Activated naive CD8-positive, alpha-beta T cell (primary cell): ENCODE data around the gene AMPD3.

ENCODE experiments used
- H3K27ac Mint-ChIP-seq: one replicate; pipeline ENCODE4 v1.8.0; 2021; ENCODE audit warnings: mixed read lengths
- H3K27me3 Mint-ChIP-seq: one replicate; pipeline ENCODE4 v1.8.0; 2021; ENCODE audit warnings: mixed read lengths
- H3K36me3 Mint-ChIP-seq: one replicate; pipeline ENCODE4 v1.8.0; 2021; ENCODE audit warnings: mixed read lengths
- H3K4me1 Mint-ChIP-seq: one replicate; pipeline ENCODE4 v1.8.0; 2021; ENCODE audit warnings: low read depth, mixed read lengths
- H3K4me3 Mint-ChIP-seq: one replicate; pipeline ENCODE4 v1.8.0; 2021; ENCODE audit warnings: mild to moderate bottlenecking, mixed read lengths
- H3K9me3 Mint-ChIP-seq: one replicate; pipeline ENCODE4 v1.8.0; 2021; ENCODE audit warnings: low read depth, mixed read lengths

AMPD3 gene

DNA sequence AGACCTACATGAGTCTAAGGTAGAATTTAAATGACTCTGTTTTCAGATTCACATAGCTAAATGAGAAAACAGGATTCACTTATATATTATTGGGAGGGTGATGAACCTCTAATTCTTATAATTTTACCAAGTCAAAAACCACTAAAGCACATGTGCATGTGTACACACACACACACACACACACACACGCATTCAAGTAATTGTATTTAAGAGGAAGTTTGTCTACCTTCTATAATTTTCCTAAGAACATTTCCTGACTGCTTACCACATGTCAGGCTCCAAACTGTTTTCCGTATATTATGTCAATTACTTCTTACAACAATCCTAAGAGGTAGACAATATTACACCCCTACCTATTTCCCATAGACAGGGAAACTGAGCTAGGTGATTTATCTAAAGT is 79.3 kb downstream of the AMPD3 start:
- no peak overlapping the region for H3K4me3 Mint-ChIP-seq
- H3K27ac Mint-ChIP-seq: peak overlapping the region; percentile 50
- H3K36me3 Mint-ChIP-seq: peaks cover 6% of the 10 kb centered on the region
- peaks cover 18% of the 10 kb centered on the region for H3K4me1 Mint-ChIP-seq
- H3K9me3 Mint-ChIP-seq: no peaks in the 10 kb centered on the region
- no peaks in the 10 kb centered on the region for H3K27me3 Mint-ChIP-seq

DNA sequence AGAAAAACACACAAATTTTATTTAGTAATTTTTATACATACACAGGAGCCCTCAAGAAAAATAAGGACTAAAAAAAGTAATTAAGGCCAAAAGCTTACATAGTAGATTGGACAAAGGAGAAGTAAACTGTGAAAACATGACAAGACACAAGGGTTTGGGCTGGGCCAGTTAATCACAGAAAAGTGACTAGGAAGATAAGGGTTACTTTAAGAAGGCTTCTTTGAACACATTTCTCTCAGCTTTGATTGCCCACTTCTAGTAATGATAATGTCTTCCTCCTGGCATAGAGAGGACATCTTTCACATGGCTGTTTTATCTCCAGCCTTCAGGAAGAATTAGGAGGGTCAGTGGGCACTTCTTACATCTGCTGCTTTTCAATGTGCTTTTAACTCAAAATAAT is 82.5 kb downstream of the AMPD3 start:
- no peaks in the 10 kb centered on the region for H3K27me3 Mint-ChIP-seq
- no peaks in the 10 kb centered on the region for H3K9me3 Mint-ChIP-seq
- peaks cover 6% of the 10 kb centered on the region for H3K36me3 Mint-ChIP-seq
- H3K4me1 Mint-ChIP-seq: peaks cover 33% of the 10 kb centered on the region
- no peak overlapping the region for H3K27ac Mint-ChIP-seq
- H3K4me3 Mint-ChIP-seq: no peak overlapping the region

DNA sequence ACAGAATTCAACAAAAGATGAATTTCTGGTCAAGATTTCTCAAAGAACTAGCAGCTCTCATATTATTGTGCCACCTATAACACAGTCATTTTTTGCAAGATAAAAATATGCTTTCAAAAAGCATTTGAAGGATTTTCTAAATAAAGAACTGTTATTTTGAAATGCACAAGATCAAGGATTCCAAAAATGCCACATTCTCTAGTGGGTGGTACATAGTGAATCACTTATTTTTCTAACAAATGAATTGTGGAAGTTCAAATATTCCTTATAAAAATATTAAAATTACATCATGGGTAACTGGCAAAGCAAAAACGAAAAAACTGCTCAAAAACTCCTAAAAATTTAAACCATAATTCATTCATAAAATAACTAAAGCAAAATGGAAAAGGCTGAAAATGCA is 83.9 kb downstream of the AMPD3 start:
- no peaks in the 10 kb centered on the region for H3K27me3 Mint-ChIP-seq
- no peaks in the 10 kb centered on the region for H3K9me3 Mint-ChIP-seq
- H3K4me3 Mint-ChIP-seq: peak overlapping the region; percentile 2
- peaks cover 33% of the 10 kb centered on the region for H3K4me1 Mint-ChIP-seq
- H3K36me3 Mint-ChIP-seq: peaks cover 1% of the 10 kb centered on the region
- no peak overlapping the region for H3K27ac Mint-ChIP-seq

DNA sequence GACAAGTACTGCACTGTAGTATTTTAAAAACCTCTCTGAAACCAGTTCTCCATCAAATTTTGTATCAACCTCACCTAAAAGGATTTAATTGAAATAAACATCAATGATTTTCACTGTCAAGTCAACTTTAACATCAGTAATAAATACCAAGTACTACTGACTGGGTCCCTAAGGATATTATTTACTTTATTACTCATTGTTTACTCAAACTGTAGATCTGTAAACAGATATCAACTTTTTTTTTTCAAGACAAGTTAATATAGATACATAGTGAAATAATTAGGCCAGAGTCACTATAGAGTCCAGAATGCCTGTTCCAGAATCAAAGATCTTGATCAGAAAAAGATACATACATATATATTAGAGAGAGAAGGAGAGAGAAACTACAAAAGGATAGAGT is 84.3 kb downstream of the AMPD3 start:
- no peaks in the 10 kb centered on the region for H3K27me3 Mint-ChIP-seq
- peak overlapping the region; percentile 91 for H3K4me3 Mint-ChIP-seq
- no peaks in the 10 kb centered on the region for H3K9me3 Mint-ChIP-seq
- H3K36me3 Mint-ChIP-seq: no peaks in the 10 kb centered on the region
- H3K4me1 Mint-ChIP-seq: peaks cover 33% of the 10 kb centered on the region
- H3K27ac Mint-ChIP-seq: no peak overlapping the region

DNA sequence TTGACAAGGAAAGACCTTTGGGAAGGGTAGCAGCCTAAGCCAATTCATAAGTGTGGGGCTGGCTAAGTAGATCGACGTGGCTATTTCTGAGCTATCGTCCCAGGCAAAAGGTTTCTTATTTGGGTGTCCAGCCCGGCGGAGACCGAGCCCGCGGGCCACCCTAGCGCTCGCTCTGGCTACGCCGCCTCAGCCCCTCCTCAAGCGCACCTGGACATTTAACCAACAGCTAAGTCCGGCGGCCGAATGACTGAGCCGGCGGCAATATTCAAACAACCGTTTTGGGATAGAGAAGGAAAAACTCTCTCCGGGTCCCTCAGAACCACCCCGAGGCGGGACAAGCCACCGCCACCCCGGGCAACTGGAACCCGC is 85.5 kb downstream of the AMPD3 start:
- Mint-ChIP-seq H3K9me3 (no peaks in the 10 kb centered on the region), H3K27me3 (no peaks in the 10 kb centered on the region), H3K36me3 (no peaks in the 10 kb centered on the region), H3K4me1 (peaks cover 33% of the 10 kb centered on the region), H3K4me3 (peak overlapping the region; percentile 91), H3K27ac (peak overlapping the region; percentile 70)

DNA sequence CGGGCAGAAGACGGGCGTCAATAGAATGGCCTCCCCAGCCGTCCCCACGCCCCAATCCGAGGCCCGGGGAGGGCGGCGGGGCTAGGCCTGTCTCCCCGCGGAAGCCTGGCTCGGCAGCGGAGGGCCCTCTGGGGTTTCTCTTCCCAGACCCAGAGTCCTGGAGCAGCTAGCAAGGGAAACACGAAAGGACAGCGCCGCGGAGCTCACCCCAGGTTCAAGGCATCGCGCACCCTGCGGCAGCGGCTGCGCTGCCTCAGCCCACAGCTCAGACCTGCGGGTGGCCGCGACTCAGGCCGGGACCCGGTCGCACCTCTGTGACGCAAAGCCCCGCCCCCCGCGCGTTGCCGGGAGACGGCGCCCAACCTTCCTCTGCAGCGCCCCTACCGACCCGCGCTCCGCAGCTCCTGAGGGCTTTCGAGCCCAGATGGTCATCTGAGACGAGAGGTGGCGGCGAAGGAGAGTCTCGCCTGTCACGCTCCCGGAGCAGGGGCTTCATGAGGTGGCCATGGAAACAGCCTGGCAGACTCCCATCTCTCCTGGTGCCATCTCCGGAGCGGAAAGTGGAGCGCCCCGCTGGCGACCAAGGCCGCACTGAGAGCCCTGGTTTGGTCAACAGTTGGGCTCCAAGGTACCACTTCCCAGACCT is 86.0 kb downstream of the AMPD3 start, which contains the start of gene RNF141:
Gene RNF141, minus strand, starts transcription at position 273 of the 646 bp plus-strand sequence. CDS start 7,029 bp downstream, outside the sequence.
- no peaks in the 10 kb centered on the region for H3K9me3 Mint-ChIP-seq
- H3K27me3 Mint-ChIP-seq: no peaks in the 10 kb centered on the region
- H3K4me3 Mint-ChIP-seq: peak within 1 kb of the TSS; percentile 91
- H3K36me3 Mint-ChIP-seq: no peaks in the 10 kb centered on the region
- H3K27ac Mint-ChIP-seq: peak within 1 kb of the TSS; percentile 70
- H3K4me1 Mint-ChIP-seq: peaks cover 29% of the 10 kb centered on the region

DNA sequence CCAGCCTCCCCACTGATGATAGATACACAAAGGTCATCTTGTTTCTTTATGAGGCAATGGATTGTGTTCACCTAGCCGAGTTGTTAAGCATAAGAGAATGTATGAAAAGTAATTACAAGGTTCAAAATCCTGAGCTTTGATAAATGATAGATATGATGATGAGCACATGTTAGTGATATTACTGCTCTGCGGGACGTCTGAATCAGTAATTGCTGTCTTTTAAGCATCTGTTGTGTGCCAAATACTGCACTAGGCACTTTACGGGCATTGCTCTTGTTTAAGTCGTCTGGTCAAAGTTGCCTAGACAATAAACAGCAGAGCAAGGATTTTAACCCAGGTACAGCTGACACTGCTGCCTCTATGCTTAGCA is 86.5 kb downstream of the AMPD3 start:
- no peaks in the 10 kb centered on the region for H3K36me3 Mint-ChIP-seq
- peak overlapping the region; percentile 91 for H3K4me3 Mint-ChIP-seq
- peak overlapping the region; percentile 41 for H3K27ac Mint-ChIP-seq
- peaks cover 26% of the 10 kb centered on the region for H3K4me1 Mint-ChIP-seq
- no peaks in the 10 kb centered on the region for H3K27me3 Mint-ChIP-seq
- H3K9me3 Mint-ChIP-seq: no peaks in the 10 kb centered on the region

DNA sequence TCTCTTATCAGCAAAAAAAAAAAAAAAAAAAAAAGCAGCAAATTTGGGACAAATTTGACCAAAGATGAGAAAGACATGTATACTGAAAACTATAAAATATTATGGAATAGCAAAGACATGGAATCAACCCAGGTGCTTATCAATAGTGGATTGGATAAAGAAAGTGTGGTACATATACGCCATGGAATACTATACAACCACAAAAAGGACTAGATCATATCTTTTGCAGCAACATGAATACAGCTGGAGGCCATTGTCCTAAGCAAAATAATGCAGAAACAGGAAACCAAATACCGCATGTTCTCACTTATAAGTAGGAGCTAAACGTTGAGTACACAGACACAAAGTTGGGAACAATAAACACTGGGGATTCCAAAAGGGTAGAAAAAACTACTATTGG is 87.7 kb downstream of the AMPD3 start:
- Mint-ChIP-seq H3K4me3 (no peak overlapping the region), H3K9me3 (no peaks in the 10 kb centered on the region), H3K36me3 (no peaks in the 10 kb centered on the region), H3K27ac (no peak overlapping the region), H3K4me1 (peaks cover 21% of the 10 kb centered on the region), H3K27me3 (no peaks in the 10 kb centered on the region)

DNA sequence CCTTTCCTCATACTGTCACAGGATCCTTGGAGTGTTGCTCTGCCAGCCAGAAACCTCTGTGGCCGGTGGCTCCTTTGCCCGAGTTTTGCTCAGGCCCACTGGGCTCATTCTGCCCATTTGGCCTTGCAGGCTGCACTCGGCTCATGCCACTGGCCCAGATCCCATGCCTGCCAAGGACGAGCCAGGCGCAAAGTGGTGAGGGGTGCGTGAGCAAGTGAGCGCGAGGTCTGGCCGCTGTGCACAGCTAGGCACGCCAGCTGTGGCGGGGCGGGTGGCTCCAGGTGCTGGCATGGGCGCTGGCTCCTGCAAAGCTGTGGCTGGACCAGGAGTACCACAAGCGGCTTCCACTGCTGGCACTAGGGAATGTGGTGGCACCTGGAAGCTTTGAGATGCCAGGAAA is 88.7 kb downstream of the AMPD3 start:
- H3K4me3 Mint-ChIP-seq: no peak overlapping the region
- no peaks in the 10 kb centered on the region for H3K36me3 Mint-ChIP-seq
- no peaks in the 10 kb centered on the region for H3K27me3 Mint-ChIP-seq
- H3K9me3 Mint-ChIP-seq: no peaks in the 10 kb centered on the region
- H3K4me1 Mint-ChIP-seq: peaks cover 18% of the 10 kb centered on the region
- H3K27ac Mint-ChIP-seq: no peak overlapping the region

DNA sequence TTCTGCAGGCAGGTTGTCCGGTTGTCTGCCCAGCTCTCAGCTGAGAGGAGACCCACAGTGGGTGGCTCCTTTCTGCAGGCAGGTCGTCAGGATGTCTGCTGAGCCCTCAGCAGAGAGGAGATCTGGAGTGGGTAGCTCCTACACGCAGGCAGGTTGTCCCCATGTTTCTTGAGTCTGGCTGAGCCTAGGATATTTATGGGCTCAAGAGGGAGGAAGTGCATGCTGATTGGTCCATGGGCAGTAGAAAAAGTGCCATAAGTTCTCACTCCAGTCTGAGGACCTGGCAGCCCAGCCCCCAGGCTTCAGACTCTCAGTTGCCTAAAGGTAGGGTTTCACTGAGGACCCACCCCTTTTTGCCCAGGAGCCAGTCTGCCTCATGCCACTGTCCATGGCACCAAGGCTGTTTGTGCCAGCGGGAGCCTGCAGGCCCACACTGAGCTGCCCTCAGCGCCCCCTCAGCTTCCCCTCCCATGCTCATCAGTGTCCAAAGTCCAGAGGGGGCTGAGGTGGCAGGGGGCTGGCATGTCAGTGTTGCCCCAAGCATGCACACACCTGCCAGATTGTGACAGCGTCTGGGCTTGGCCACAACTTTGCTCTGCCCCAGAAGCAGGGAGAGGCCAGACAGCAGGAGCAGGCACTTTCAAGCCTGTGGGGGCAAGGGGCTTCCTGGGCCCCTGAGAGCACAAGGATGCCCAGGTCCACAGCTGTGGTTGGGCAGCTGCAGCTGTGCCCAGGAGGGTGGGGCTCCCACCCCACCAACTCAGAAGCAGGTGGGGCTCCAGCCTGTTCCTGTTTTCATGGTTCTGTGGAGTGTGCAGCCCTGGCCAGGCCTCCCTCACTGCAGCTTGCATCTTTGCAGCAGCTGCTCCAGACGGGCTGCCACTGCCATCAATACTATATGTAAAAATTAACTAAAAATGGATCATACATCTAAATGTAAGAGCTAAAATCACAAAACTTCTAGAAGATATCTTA is 89.7 kb downstream of the AMPD3 start:
- Mint-ChIP-seq H3K27ac (no peak overlapping the region), H3K9me3 (no peaks in the 10 kb centered on the region), H3K4me1 (peaks cover 11% of the 10 kb centered on the region), H3K4me3 (no peak overlapping the region), H3K36me3 (no peaks in the 10 kb centered on the region), H3K27me3 (no peaks in the 10 kb centered on the region)

DNA sequence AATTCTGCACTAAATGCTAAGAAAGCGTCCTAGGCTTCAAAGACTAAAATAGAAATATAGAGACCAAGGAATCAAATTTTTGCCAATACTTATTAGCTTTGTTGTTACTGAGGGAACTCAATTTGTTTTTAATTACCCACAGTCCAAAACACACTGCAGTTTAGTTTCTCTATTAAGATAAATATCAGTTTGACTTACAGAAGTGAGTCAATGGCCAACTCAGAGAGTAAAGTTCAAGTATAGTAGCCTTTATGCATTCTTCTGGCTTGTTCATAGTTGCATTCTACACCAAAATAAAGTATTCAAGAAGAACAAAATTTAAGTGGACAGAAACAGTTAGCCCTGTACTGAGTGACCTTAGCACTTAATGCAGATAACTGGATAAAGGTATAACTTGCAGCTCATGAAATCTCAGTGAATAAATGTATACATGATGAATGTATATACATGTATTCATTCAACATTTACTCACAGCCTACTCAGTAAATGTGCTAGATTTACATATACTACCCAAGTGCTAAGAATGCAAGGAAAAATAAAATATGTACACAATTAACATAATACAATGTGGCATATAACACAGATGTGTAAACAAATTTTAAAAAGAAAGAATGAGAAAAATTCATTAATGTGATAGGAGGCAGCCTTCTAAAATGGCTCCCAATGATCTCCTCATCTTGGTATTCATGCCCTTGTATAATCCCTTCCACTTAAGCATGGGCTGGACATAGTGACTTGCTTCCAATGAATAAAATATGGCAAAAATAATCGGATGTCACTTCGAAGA is 95.6 kb downstream of the AMPD3 start:
- Mint-ChIP-seq H3K27ac (no peak overlapping the region), H3K4me1 (no peaks in the 10 kb centered on the region), H3K36me3 (peaks cover 3% of the 10 kb centered on the region), H3K9me3 (peaks cover 10% of the 10 kb centered on the region), H3K4me3 (no peak overlapping the region), H3K27me3 (peaks cover 7% of the 10 kb centered on the region)

DNA sequence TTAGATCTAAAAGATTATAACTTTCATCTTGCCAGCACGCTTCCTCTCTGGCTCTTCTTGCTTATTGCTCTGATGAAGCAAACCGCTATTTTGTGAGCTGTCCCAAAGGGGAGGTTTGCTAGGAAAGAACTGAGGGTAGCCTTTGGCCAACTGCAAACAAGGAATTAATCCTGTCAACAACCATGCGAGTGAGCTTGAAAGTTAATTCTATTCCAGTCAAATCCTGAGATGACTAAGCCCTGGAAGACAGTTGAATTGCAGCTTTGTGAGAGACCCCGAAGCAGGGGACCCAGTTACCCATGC is 96.2 kb downstream of the AMPD3 start:
- Mint-ChIP-seq H3K4me1 (no peaks in the 10 kb centered on the region), H3K4me3 (no peak overlapping the region), H3K27me3 (peaks cover 7% of the 10 kb centered on the region), H3K36me3 (peaks cover 3% of the 10 kb centered on the region), H3K9me3 (peaks cover 10% of the 10 kb centered on the region), H3K27ac (no peak overlapping the region)

DNA sequence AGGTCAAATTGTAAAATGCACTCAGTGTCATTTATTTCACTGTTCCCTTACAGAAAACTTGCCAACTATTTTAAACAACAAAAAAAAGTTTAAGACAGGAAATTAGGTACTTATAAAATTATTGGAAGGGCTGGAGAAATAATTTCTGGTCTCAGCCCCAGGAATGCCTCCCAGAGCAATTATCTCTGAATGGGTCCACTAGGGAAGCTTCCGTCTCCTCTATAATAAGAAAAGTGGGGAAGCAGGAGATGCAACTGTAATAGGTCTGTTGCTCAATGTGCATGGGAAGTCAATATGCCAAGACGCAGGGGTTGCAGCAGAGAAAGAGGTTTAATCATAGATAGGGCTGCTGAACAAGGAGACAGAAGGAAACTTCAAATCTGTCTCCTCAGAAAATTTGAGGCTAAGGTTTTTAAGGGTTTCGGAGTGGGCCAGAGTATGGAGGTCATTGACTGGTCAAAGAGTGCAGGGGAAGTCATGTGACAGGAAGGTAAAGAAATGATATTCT is 96.8 kb downstream of the AMPD3 start:
- H3K27me3 Mint-ChIP-seq: peaks cover 7% of the 10 kb centered on the region
- H3K4me1 Mint-ChIP-seq: no peaks in the 10 kb centered on the region
- H3K27ac Mint-ChIP-seq: no peak overlapping the region
- no peak overlapping the region for H3K4me3 Mint-ChIP-seq
- H3K9me3 Mint-ChIP-seq: peaks cover 10% of the 10 kb centered on the region
- peaks cover 3% of the 10 kb centered on the region for H3K36me3 Mint-ChIP-seq

DNA sequence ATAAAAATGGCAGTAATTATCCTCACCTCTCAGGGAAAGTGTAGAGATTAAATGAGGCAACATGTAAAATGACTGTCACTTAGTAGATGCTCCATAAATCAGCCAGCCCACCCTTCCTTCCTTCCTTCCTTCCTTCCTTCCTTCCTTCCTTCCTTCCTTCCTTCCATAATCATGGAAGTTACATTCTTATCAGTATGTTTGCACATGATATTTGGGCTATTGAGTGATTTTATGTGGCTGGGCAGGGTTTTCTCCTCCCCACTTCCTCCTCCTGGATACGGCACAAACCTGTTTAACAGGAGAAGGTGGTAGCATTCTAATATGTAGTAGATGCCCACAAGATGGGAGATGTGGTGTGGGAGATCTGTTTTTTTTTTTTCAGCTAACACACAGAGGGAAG is 101.5 kb downstream of the AMPD3 start:
- Mint-ChIP-seq H3K27ac (no peak overlapping the region), H3K27me3 (peaks cover 7% of the 10 kb centered on the region), H3K9me3 (peaks cover 6% of the 10 kb centered on the region), H3K4me3 (no peak overlapping the region), H3K36me3 (peaks cover 3% of the 10 kb centered on the region), H3K4me1 (no peaks in the 10 kb centered on the region)
